Spleen (tissue), 11 donors: ENCODE measurements around the gene LRCH3. TPM values are rescaled to one million over a fixed set of nuclear protein-coding genes. Genes with fewer than 3 reads are reported as not detected.

Experiments used
- DNase-seq: peaks from one replicate; pipeline ENCODE4 v3.0.0-alpha.2; 2020
- H3K27ac ChIP-seq, 8 donors: fragments of 200-600 bp; sonication (generic) in 7 of 8; 1 replicate in 4 of 8; 2 replicates in 4 of 8; pipeline versions ENCODE4 v1.5.0 to v1.8.0; 2016 to 2021; ENCODE audit warnings: inconsistent platforms in 4 of 8, mild to moderate bottlenecking in 4 of 8, moderate library complexity in 1 of 8
- H3K27me3 ChIP-seq, 7 donors: fragments of 200-600 bp; sonication (generic) in 6 of 7; replicated peaks in 1 of 7; 1 replicate in 4 of 7; 2 replicates in 3 of 7; pipeline versions ENCODE4 v1.5.0 to v1.8.0; 2016 to 2021; ENCODE audit warnings: inconsistent platforms in 3 of 7, mild to moderate bottlenecking in 1 of 7
- H3K36me3 ChIP-seq, 6 donors: fragments of 200-600 bp; sonication (generic) in 5 of 6; 1 replicate in 4 of 6; 2 replicates in 2 of 6; pipeline versions ENCODE4 v1.5.0 to v1.8.0; 2016 to 2021; ENCODE audit warnings: inconsistent platforms in 2 of 6
- H3K4me1 ChIP-seq, 6 donors: fragments of 200-600 bp; sonication (generic) in 5 of 6; 1 replicate in 3 of 6; 2 replicates in 3 of 6; pipeline versions ENCODE4 v1.5.0 to v1.8.0; 2016 to 2021; ENCODE audit warnings: inconsistent platforms in 3 of 6
- H3K4me3 ChIP-seq, 8 donors: fragments of 200-600 bp; sonication (generic) in 7 of 8; 1 replicate in 4 of 8; 2 replicates in 4 of 8; pipeline versions ENCODE4 v1.5.0 to v1.8.0; 2016 to 2021; ENCODE audit warnings: inconsistent platforms in 4 of 8, mild to moderate bottlenecking in 4 of 8, moderate library complexity in 2 of 8
- H3K9me3 ChIP-seq, 8 donors: fragments of 200-600 bp; sonication (generic) in 7 of 8; 1 replicate in 4 of 8; 2 replicates in 4 of 8; pipeline versions ENCODE4 v1.5.0 to v1.8.0; 2016 to 2021; ENCODE audit warnings: inconsistent platforms in 4 of 8
- POLR2A ChIP-seq, 3 donors: fragments of 450-650 bp; IDR thresholded peaks; one replicate each; pipeline ENCODE4 v1.5.1; 2017; ENCODE audit warnings: antibody characterized with exemption in 3 of 3, mild to moderate bottlenecking in 1 of 3
- POLR2AphosphoS5 ChIP-seq, 3 donors: sonication (generic); formaldehyde crosslinking; IDR thresholded peaks; one replicate each; pipeline ENCODE4 v1.5.1; 2017; ENCODE audit warnings: antibody characterized with exemption in 3 of 3
- WGBS, 5 donors: extraction: QIAGEN DNeasy Blood & Tissue Kit in 3 of 5; methylation state at CpG; one replicate each; pipeline versions ENCODE4 v1.1.5 to v1.1.7; 2013 to 2018; 5-methylcytosine and 5-hydroxymethylcytosine counted together
- intact Hi-C: fragments of 100-400 bp; cut with DNase I; formaldehyde crosslinking; loops from one replicate; pipeline ENCODE4 v1.15.0; 2023; ENCODE audit warnings: low total_unique reads
- polyA plus RNA-seq, 3 donors: library from polyadenylated mRNA; stranded (reverse); fragments of 200-250 nt; gene quantifications; one replicate each; pipeline ENCODE4 v1.2.1, GENCODE V29; 2013
- total RNA-seq, 7 donors: library from RNA; depleted of rRNA in 3 of 7; stranded (reverse); fragments of >200 nt in 3 of 7; fragmentation: NEBNext Ultra II Directional in 4 of 7; extraction: Animal tissue kit (Norgen Biotek cat#: 25700) in 4 of 7; gene quantifications; one replicate each; pipeline versions ENCODE4 v1.1.0 to v1.2.1, GENCODE V29; 2016 to 2021
- TF ChIP-seq, protein P1 (sequence below), 11 experiments: fragments of 200-600 bp in 7 of 11; fragments of 450-650 bp in 4 of 11; sonication (generic) in 4 of 11; IDR thresholded peaks in 8 of 11; conservative IDR thresholded peaks in 3 of 11; 1 replicate in 7 of 11; 2 replicates in 4 of 11; pipeline versions ENCODE4 v1.4.0 to v1.8.0; 2016 to 2021; ENCODE audit warnings: antibody characterized with exemption in 11 of 11, inconsistent platforms in 4 of 11, mild to moderate bottlenecking in 1 of 11
- donor health status: healthy with polysubstance abuse.
- donor health status: DM: no; HTN: no; CAD: no; lungs with moderate emphysema.
- donor health status: DM: no; HTN: no; CAD: no.
- donor health status: Bipolar disorder and iron deficiency.
- donor health status: healthy.
- donor health status: DM: no; HTN: no; CAD: no.
- donor health status: DM: yes; HTN: yes; CAD: no.

LRCH3 gene
- total and polyA plus RNA-seq, 10 donors, result 7.7 to 86.2 (median 67.0) TPM

DNA sequence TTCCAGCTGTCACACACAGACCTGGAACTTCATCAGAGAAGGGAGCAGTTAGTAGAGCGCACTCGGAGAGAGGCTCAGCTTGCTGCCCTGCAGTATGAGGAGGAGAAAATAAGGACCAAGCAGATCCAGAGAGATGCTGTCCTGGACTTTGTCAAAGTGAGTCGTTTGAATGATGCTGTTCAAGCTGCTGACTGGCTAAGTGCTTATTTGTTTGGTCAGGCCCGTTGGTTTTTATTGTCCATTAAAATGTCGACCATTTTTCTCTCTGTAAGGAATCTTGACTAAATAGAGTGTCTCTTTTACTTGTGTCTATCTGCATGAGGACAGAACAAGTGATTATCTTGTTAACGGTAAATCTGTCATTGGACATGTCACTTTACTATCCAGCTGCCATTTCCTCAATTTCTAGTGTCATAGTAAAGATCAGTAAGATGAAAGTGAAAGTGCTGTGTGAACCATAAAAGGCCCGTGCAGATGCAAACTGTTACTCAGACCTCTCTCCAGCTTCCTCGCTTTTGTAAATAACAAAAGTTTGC lies 56.9 kb downstream of the LRCH3 start:
- DNase-seq, result no peak
- H3K4me1 ChIP-seq, result peaks cover 3 to 36% (median 15%) of the 10 kb centered on the region in 6 donors
- no peaks in the 10 kb centered on the region for H3K27me3 ChIP-seq
- intact Hi-C loops, result no loop called here
- H3K36me3 ChIP-seq, result peaks cover 0 to 93% (median 48%) of the 10 kb centered on the region in 6 donors
- H3K9me3 ChIP-seq, result no peaks in the 10 kb centered on the region
- H3K4me3 ChIP-seq, result peak overlapping the region in 4 of 8 donors; percentile 13 to 50 (median 22)
- WGBS, 5 donors, result 26 to 30% (median 29%) methylated on average over 8 of the region's 8 CpGs
- no peak for TF ChIP-seq POLR2AphosphoS5 (IDR thresholded peaks at IDR 0.05)
- TF ChIP-seq, protein P1, sequence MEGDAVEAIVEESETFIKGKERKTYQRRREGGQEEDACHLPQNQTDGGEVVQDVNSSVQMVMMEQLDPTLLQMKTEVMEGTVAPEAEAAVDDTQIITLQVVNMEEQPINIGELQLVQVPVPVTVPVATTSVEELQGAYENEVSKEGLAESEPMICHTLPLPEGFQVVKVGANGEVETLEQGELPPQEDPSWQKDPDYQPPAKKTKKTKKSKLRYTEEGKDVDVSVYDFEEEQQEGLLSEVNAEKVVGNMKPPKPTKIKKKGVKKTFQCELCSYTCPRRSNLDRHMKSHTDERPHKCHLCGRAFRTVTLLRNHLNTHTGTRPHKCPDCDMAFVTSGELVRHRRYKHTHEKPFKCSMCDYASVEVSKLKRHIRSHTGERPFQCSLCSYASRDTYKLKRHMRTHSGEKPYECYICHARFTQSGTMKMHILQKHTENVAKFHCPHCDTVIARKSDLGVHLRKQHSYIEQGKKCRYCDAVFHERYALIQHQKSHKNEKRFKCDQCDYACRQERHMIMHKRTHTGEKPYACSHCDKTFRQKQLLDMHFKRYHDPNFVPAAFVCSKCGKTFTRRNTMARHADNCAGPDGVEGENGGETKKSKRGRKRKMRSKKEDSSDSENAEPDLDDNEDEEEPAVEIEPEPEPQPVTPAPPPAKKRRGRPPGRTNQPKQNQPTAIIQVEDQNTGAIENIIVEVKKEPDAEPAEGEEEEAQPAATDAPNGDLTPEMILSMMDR (IDR thresholded peaks at IDR 0.05 in 8 of 11, conservative IDR thresholded peaks at IDR 0.05 in 3 of 11), result no peak
- TF ChIP-seq POLR2A (IDR thresholded peaks at IDR 0.05), result no peak
- H3K27ac ChIP-seq, result peak overlapping the region; percentile 67 to 87 (median 79)

- 89 to 98% (median 92%) methylated on average over 8 of the region's 8 CpGs for WGBS, 5 donors
- H3K36me3 ChIP-seq, result peaks cover 0 to 94% (median 50%) of the 10 kb centered on the region in 6 donors
- no peak for DNase-seq
- intact Hi-C loops, result no loop called here
- peaks cover 0 to 4% (median 0%) of the 10 kb centered on the region in 6 donors for H3K4me1 ChIP-seq
- H3K9me3 ChIP-seq, result no peaks in the 10 kb centered on the region
- no peak for TF ChIP-seq POLR2AphosphoS5 (IDR thresholded peaks at IDR 0.05)
- no peak for TF ChIP-seq POLR2A (IDR thresholded peaks at IDR 0.05)
- TF ChIP-seq, protein P1 (IDR thresholded peaks at IDR 0.05 in 8 of 11, conservative IDR thresholded peaks at IDR 0.05 in 3 of 11), result no peak
- H3K27me3 ChIP-seq, result no peaks in the 10 kb centered on the region
- no peak overlapping the region for H3K27ac ChIP-seq
- no peak overlapping the region for H3K4me3 ChIP-seq
These were observed 63.7 kb downstream of the LRCH3 start for GRCh38 chr3:197854596-197855343.

DNA sequence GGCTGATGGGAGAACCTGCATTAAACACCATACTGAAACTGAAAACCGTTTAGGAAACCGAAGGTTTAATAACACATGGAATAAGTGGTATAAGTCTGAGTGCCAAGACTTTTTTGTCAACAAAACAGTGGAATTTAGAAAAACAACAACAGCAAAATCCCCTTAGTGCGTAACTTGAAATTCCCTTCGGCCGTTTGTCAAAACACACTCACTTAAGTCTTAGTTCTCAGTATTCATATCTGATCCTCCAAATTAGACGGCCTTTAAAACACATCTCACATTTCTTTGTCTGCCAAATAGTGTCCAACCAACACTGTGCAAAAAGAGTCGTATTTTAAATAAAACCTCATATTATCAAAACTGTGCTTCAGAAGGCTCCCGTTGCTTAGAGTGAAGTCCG lies 64.5 kb downstream of the LRCH3 start:
- no peaks in the 10 kb centered on the region for H3K4me1 ChIP-seq
- no peak for DNase-seq
- WGBS, 5 donors, result 93 to 97% (median 94%) methylated on average over 9 of the region's 9 CpGs
- TF ChIP-seq POLR2AphosphoS5 (IDR thresholded peaks at IDR 0.05) (no peak), POLR2A (IDR thresholded peaks at IDR 0.05) (no peak)
- TF ChIP-seq, protein P1 (IDR thresholded peaks at IDR 0.05 in 8 of 11, conservative IDR thresholded peaks at IDR 0.05 in 3 of 11), result no peak
- H3K27ac ChIP-seq, result no peak overlapping the region
- H3K27me3 ChIP-seq, result no peaks in the 10 kb centered on the region
- no peaks in the 10 kb centered on the region for H3K9me3 ChIP-seq
- intact Hi-C loops, result no loop called here
- no peak overlapping the region for H3K4me3 ChIP-seq
- peaks cover 0 to 90% (median 47%) of the 10 kb centered on the region in 6 donors for H3K36me3 ChIP-seq

GRCh38 chr3:197856199-197856816 lies 65.3 kb downstream of the LRCH3 start:
- no peaks in the 10 kb centered on the region for H3K4me1 ChIP-seq
- peaks cover 0 to 90% (median 43%) of the 10 kb centered on the region in 6 donors for H3K36me3 ChIP-seq
- H3K4me3 ChIP-seq, result no peak overlapping the region
- WGBS, 5 donors, result 83 to 93% (median 85%) methylated on average over 8 of the region's 8 CpGs
- no peaks in the 10 kb centered on the region for H3K9me3 ChIP-seq
- DNase-seq, result no peak
- TF ChIP-seq POLR2AphosphoS5 (IDR thresholded peaks at IDR 0.05), result no peak
- TF ChIP-seq, protein P1 (IDR thresholded peaks at IDR 0.05 in 8 of 11, conservative IDR thresholded peaks at IDR 0.05 in 3 of 11), result no peak
- TF ChIP-seq POLR2A (IDR thresholded peaks at IDR 0.05), result no peak
- H3K27me3 ChIP-seq, result no peaks in the 10 kb centered on the region
- no peak overlapping the region for H3K27ac ChIP-seq
- intact Hi-C loops, result no loop called here
